Keratinocyte (primary cell): ENCODE results near the gene KRT78. TPM values are rescaled to one million over a fixed set of nuclear protein-coding genes. Genes with fewer than 3 reads are reported as not detected.
"Not testable (repeated sequence)": the region's sequence is repeated elsewhere in the genome, so short reads cannot be mapped to it uniquely, and the experiment has no call there.

Experiments
- DNase-seq: peaks from one replicate; pipeline ENCODE4 v3.0.0-alpha.2; 2011; ENCODE audit warnings: low read depth, missing footprints, low spot score
- FAIRE-seq: peaks from 2 replicates; lab custom pipeline; 2011; peaks lifted over from hg19 to GRCh38; lab: Jason Lieb, UNC
- H2AFZ ChIP-seq: 2 replicates; pipeline ENCODE4 v1.6.0; 2012; ENCODE audit warnings: low read length, control low read depth, inconsistent platforms; ENCODE audit not compliant: control insufficient read depth
- H3K27ac ChIP-seq: 2 replicates; pipeline ENCODE4 v1.5.1; 2011; ENCODE audit warnings: low read length; ENCODE audit not compliant: control insufficient read depth, insufficient read depth
- H3K27me3 ChIP-seq: 3 replicates; pipeline ENCODE4 v1.6.0; 2011; ENCODE audit warnings: low read length; ENCODE audit not compliant: control insufficient read depth, insufficient read depth; ENCODE audit errors: extremely low read depth
- H3K36me3 ChIP-seq, 2 experiments: 2 replicates in 1 of 2; 3 replicates in 1 of 2; pipeline ENCODE4 v1.5.1; 2011; ENCODE audit warnings: low read length in 2 of 2, mild to moderate bottlenecking in 1 of 2; ENCODE audit not compliant: control insufficient read depth in 2 of 2, insufficient read depth in 2 of 2; ENCODE audit errors: extremely low read depth in 1 of 2
- H3K4me1 ChIP-seq: 3 replicates; pipeline ENCODE4 v1.5.1; 2011; ENCODE audit warnings: low read length; ENCODE audit not compliant: control insufficient read depth, insufficient read depth; ENCODE audit errors: extremely low read depth
- H3K4me2 ChIP-seq: 3 replicates; pipeline ENCODE4 v1.6.0; 2011; ENCODE audit warnings: low read depth, low read length; ENCODE audit not compliant: control insufficient read depth, insufficient read depth; ENCODE audit errors: extremely low read depth
- H3K4me3 ChIP-seq, 3 experiments: fragments of 200-600 bp in 1 of 3; sonication (generic) in 1 of 3; 2 replicates in 2 of 3; 3 replicates in 1 of 3; pipeline ENCODE4 v1.5.1; 2011 to 2016; ENCODE audit warnings: low read length in 3 of 3, mild to moderate bottlenecking in 3 of 3, control low read depth in 2 of 3, inconsistent platforms in 1 of 3, low read depth in 1 of 3, mixed read lengths in 1 of 3, mixed run types in 1 of 3, moderate library complexity in 1 of 3; ENCODE audit not compliant: control insufficient read depth in 2 of 3, insufficient read depth in 2 of 3; ENCODE audit errors: extremely low read depth in 1 of 3
- H3K79me2 ChIP-seq: 2 replicates; pipeline ENCODE4 v1.6.0; 2012; ENCODE audit warnings: low read length; ENCODE audit not compliant: control insufficient read depth, insufficient read depth
- H3K9ac ChIP-seq: 3 replicates; pipeline ENCODE4 v1.6.0; 2011; ENCODE audit warnings: low read length; ENCODE audit not compliant: control insufficient read depth, insufficient read depth; ENCODE audit errors: extremely low read depth
- H3K9me1 ChIP-seq: 3 replicates; pipeline ENCODE4 v1.6.0; 2011; ENCODE audit warnings: low read length; ENCODE audit not compliant: control insufficient read depth, insufficient read depth; ENCODE audit errors: extremely low read depth
- H3K9me3 ChIP-seq: 2 replicates; pipeline ENCODE4 v1.5.1; 2012; ENCODE audit warnings: low read depth, low read length; ENCODE audit not compliant: control insufficient read depth
- H4K20me1 ChIP-seq: 3 replicates; pipeline ENCODE4 v1.6.0; 2011; ENCODE audit warnings: low read length; ENCODE audit not compliant: control insufficient read depth, insufficient read depth; ENCODE audit errors: extremely low read depth
- CTCF ChIP-seq, 3 experiments: IDR thresholded peaks in 1 of 3; conservative IDR thresholded peaks in 1 of 3; optimal IDR thresholded peaks in 1 of 3; 2 replicates in 2 of 3; 3 replicates in 1 of 3; pipeline versions ENCODE3 to v1.5.1; 2011; ENCODE audit warnings: low read length in 3 of 3, mild to moderate bottlenecking in 3 of 3, moderate library complexity in 2 of 3, control low read depth in 1 of 3, inconsistent platforms in 1 of 3; ENCODE audit not compliant: insufficient read depth in 2 of 3; ENCODE audit errors: extremely low read depth in 1 of 3
- EZH2 ChIP-seq: IDR thresholded peaks from one replicate; pipeline ENCODE4 v1.6.1; 2012; ENCODE audit warnings: inconsistent platforms, mild to moderate bottlenecking, low read length, moderate library complexity
- dilution Hi-C: fragments of 300-500 bp; cut with MboI; formaldehyde crosslinking; loops from one replicate; pipeline ENCODE4 v1.7.0; 2020; ENCODE audit warnings: low sequenced_read_pairs; ENCODE audit not compliant: extremely low pct_ligation_motif_present
- polyA plus RNA-seq, 5 experiments: library from polyadenylated mRNA; depleted of rRNA in 3 of 5; stranded (reverse) in 3 of 5; stranded (forward) in 1 of 5; unstranded in 1 of 5; fragments of >200 nt; gene quantifications; 1 replicate in 1 of 5; 2 replicates in 3 of 5; 3 replicates in 1 of 5; pipeline versions ENCODE4 v1.2.1 to v1.2.3, GENCODE V29; 2011 to 2012; ENCODE audit warnings: missing spikeins in 2 of 5, low read depth in 1 of 5, low replicate concordance in 1 of 5

Gene KRT78
- polyA plus RNA-seq, 1 donor (not counting 4 experiments of a cell fraction or from before 2014, with no cell fraction given): 0.96 TPM

- dilution Hi-C loops: no loop called here
- Histone ChIP-seq H3K27me3 (no peaks in the 10 kb centered on the region), H3K4me2 (no peak overlapping the region), H3K36me3 (no peaks in the 10 kb centered on the region), H3K4me1 (no peaks in the 10 kb centered on the region), H3K9ac (no peak overlapping the region), H2AFZ (no peak overlapping the region), H3K79me2 (no peaks in the 10 kb centered on the region), H3K27ac (no peak overlapping the region), H3K4me3 (no peak overlapping the region), H3K9me3 (no peaks in the 10 kb centered on the region), H4K20me1 (no peaks in the 10 kb centered on the region), H3K9me1 (no peaks in the 10 kb centered on the region)
- TF ChIP-seq CTCF (optimal IDR thresholded peaks at IDR 0.05 in 1 of 3, IDR thresholded peaks at IDR 0.05 in 1 of 3, conservative IDR thresholded peaks at IDR 0.05 in 1 of 3; ENCODE audit: extremely low read depth in 1 of 3, insufficient read depth in 2 of 3, low read length in 3 of 3) (no peak), EZH2 (no peak)
- DNase-seq (no peak), FAIRE-seq (no peak)
Measured at GRCh38 chr12:52890417-52890816, 41.6 kb upstream of the KRT78 start.

GRCh38 chr12:52884526-52885293, 35.9 kb upstream of the KRT78 start:
- Histone ChIP-seq H3K27me3 (no peaks in the 10 kb centered on the region), H3K36me3 (no peaks in the 10 kb centered on the region), H3K27ac (no peak overlapping the region), H3K9me3 (no peaks in the 10 kb centered on the region), H4K20me1 (no peaks in the 10 kb centered on the region), H3K4me3 (no peak overlapping the region), H2AFZ (no peak overlapping the region), H3K9ac (no peak overlapping the region), H3K9me1 (no peaks in the 10 kb centered on the region), H3K4me1 (no peaks in the 10 kb centered on the region), H3K79me2 (no peaks in the 10 kb centered on the region), H3K4me2 (no peak overlapping the region)
- no peak for FAIRE-seq
- dilution Hi-C loops: loop anchor here (5.0 kb wide), 1 partner anchor 98 kb away; no protein-coding TSS in a partner anchor
- TF ChIP-seq CTCF (optimal IDR thresholded peaks at IDR 0.05 in 1 of 3, IDR thresholded peaks at IDR 0.05 in 1 of 3, conservative IDR thresholded peaks at IDR 0.05 in 1 of 3; ENCODE audit: extremely low read depth in 1 of 3, insufficient read depth in 2 of 3, low read length in 3 of 3) (peak; percentile 86 to 92 (median 86)), EZH2 (no peak)
- no peak for DNase-seq

- DNase-seq, H3K79me2 ChIP-seq, H3K9me1 ChIP-seq, H3K36me3 ChIP-seq, H2AFZ ChIP-seq, H3K9me3 ChIP-seq, H3K9ac ChIP-seq, H3K4me3 ChIP-seq, H3K4me2 ChIP-seq, H4K20me1 ChIP-seq, H3K27me3 ChIP-seq, dilution Hi-C loops, H3K27ac ChIP-seq, FAIRE-seq: not testable (repeated sequence)
- peaks cover 39% of the 10 kb centered on the region for H3K4me1 ChIP-seq
Measured at GRCh38 chr12:52880499-52880898, 31.7 kb upstream of the KRT78 start.
